ENCODE results near the gene ST6GALNAC4. TPM values are rescaled to one million over a fixed set of nuclear protein-coding genes. Genes with fewer than 3 reads are reported as not detected.

The ST6GALNAC4 gene
- total RNA-seq, 6 donors from 2014 or later, result 41.3 to 105 (median 56.2) TPM

DNA sequence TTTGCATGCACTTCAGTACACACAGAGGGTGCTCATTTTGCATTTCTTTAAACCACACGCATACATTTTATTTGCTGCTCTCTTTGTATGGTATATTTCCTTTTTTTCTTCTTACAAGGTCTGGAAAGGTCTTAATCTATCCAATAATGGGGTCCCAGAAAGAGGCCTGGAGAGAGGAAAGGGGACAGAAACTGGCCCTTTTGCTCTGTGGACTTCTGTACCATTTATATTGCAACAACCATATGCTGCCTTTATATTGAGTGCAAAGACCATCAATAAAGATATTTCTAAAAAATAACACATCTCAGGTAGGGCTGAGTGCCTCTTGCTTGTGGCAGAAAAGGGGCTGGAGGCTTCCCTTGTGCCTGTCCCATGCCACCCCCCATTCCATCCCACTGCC is 36.3 kb upstream of the ST6GALNAC4 start:
- DNase-seq (no peak), ATAC-seq (ENCODE audit: low FRiP score in 2 of 2) (no peak)
- Histone ChIP-seq H3K9me3 (no peaks in the 10 kb centered on the region), H3K27ac (peak overlapping the region in 1 of 4 donors; percentile 15), H3K4me1 (peaks cover 11 to 27% (median 20%) of the 10 kb centered on the region in 4 donors), H3K36me3 (peaks cover 0 to 4% (median 1%) of the 10 kb centered on the region in 4 donors), H3K4me3 (no peak overlapping the region), H3K27me3 (no peaks in the 10 kb centered on the region)
- 95 to 100% methylated on average over 1 of the region's 1 CpG for WGBS, 2 donors
- TF ChIP-seq EP300 (IDR thresholded peaks at IDR 0.05) (no peak), POLR2AphosphoS5 (IDR thresholded peaks at IDR 0.05) (no peak)

DNA sequence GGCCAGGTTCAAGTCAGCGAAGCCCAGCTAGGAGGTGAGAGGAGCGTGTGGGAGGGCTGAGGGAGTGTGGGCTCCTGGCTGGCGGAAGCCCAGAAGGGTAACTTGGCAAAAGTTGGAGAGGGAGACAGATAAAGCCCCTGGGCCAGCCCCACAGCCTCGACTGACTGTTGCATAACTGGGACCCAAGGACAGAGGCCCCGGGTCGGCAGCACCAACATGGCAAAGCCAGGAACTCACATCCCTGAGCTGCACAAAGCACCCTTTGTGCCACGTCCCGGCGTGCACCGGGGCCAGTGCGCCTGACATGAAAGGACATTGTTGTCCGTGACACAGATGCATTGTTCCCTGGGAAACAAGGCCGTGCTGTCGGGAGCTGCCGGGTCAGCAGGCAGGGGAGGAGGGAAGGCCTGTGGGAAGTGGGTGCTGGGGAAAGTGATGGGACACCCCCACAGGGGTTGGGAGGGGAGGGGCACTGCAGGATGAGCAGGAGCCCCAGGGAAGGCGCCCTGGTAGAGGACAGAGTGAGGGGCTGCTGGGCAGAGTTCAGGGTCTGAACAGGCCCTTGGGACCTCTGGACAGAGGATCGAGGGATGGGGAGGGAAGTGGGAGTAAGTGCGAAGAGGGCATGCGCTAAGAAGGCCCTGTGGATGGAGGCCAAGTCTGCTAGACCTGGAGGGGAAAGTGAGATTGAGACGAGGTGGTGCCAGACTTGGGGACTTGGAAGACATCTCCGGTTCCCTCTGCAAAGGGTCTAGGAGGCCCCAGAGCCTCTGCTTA is 33.9 kb upstream of the ST6GALNAC4 start:
- TF ChIP-seq POLR2AphosphoS5 (IDR thresholded peaks at IDR 0.05) (no peak), EP300 (IDR thresholded peaks at IDR 0.05) (no peak), POLR2A (IDR thresholded peaks at IDR 0.05) (no peak)
- TF ChIP-seq, protein P1, sequence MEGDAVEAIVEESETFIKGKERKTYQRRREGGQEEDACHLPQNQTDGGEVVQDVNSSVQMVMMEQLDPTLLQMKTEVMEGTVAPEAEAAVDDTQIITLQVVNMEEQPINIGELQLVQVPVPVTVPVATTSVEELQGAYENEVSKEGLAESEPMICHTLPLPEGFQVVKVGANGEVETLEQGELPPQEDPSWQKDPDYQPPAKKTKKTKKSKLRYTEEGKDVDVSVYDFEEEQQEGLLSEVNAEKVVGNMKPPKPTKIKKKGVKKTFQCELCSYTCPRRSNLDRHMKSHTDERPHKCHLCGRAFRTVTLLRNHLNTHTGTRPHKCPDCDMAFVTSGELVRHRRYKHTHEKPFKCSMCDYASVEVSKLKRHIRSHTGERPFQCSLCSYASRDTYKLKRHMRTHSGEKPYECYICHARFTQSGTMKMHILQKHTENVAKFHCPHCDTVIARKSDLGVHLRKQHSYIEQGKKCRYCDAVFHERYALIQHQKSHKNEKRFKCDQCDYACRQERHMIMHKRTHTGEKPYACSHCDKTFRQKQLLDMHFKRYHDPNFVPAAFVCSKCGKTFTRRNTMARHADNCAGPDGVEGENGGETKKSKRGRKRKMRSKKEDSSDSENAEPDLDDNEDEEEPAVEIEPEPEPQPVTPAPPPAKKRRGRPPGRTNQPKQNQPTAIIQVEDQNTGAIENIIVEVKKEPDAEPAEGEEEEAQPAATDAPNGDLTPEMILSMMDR (IDR thresholded peaks at IDR 0.05), result no peak
- H3K27ac ChIP-seq, result no peak overlapping the region
- H3K9me3 ChIP-seq, result no peaks in the 10 kb centered on the region
- ATAC-seq (ENCODE audit: low FRiP score in 2 of 2), result no peak
- peaks cover 9 to 23% (median 17%) of the 10 kb centered on the region in 4 donors for H3K4me1 ChIP-seq
- peak in 1 of 2 donors; percentile 74 for DNase-seq
- H3K4me3 ChIP-seq, result no peak overlapping the region
- whole genome bisulfite sequencing, 2 donors, result 74 to 76% methylated on average over 21 of the region's 21 CpGs
- H3K36me3 ChIP-seq, result peaks cover 0 to 11% (median 4%) of the 10 kb centered on the region in 4 donors
- no peaks in the 10 kb centered on the region for H3K27me3 ChIP-seq

DNA sequence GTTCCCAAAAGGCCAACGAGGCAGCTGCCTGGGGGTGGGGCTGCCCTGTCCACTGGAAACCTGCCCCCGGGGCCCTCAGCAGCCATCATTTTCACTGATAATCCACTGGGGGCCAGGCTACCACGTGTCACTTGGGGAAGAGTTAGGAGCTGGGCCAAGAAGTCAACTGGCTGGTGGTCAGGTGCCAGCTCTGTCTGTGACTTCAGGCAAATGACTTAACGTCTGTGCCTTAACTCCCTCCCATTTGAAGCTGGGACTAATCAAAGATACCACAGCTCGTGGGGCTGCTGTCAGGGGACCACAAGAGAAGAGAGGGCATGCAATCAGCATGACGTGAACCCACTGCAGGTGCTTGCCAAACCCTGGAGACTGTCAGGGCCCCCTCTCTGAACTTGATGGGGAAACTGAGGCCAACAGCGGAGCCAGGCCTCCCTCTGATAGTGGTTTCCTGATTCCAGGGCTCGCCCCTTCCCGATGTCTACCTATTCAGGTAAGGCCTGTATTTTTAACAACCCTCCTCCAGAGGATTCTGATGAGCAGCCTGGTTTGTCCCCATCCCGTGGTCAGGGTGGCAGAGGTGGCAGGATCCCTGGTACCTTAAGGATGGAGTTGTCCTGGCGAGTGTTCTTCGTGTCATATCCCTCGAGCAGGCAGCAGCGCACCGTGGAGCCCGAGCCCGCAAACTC is 33.1 kb upstream of the ST6GALNAC4 start:
- no peaks in the 10 kb centered on the region for H3K27me3 ChIP-seq
- DNase-seq (no peak), ATAC-seq (ENCODE audit: low FRiP score in 2 of 2) (no peak)
- no peak overlapping the region for H3K27ac ChIP-seq
- no peak overlapping the region for H3K4me3 ChIP-seq
- no peaks in the 10 kb centered on the region for H3K9me3 ChIP-seq
- WGBS, 2 donors, result 88% methylated on average over 12 to 16 of the region's 17 CpGs
- H3K4me1 ChIP-seq, result peaks cover 3 to 16% (median 12%) of the 10 kb centered on the region in 4 donors
- TF ChIP-seq, protein P1 (IDR thresholded peaks at IDR 0.05), result no peak
- TF ChIP-seq POLR2A (IDR thresholded peaks at IDR 0.05) (no peak), POLR2AphosphoS5 (IDR thresholded peaks at IDR 0.05) (no peak), EP300 (IDR thresholded peaks at IDR 0.05) (no peak)
- peaks cover 0 to 18% (median 9%) of the 10 kb centered on the region in 4 donors for H3K36me3 ChIP-seq

DNA sequence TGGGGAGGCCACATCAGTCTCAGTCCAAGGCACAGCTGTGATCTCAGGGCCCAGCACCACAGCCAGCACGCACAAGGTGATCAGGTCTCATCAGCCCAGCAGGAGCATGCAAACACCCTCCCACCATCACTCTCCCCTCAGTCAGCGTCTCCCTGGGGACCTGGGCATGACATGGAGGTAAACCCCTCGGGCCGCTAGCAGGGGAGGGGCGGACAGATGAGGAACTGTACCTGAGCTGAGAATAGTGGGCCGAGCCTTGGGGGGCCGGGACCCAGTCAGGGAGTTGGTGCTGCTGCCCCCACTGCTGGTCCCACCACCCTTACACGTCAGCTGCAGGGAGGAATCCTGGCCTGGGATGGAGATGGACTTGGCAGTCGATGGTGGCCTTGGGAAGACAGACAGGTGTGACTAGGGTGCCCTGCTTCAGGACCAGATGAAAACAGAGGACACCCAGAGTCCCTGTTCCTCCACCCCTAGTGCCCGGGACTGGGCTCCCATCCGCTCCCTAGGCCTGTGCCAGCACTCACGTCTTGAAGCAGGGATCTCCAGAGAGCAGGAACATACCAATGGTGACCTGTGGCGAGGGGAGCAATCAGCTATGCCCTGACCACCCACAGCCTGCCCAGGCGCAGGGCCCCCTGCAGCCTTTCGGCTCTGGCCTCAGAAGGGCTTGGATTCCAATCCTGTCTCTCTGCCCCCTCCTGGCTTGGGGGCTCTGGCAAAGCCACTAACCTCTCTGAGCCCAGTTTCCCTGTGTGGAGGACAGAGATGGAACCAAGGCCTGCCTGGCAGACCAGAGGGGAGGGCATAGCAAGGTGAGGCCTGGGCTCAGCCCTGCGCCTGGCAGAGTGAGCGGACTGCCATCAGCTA is 31.2 kb upstream of the ST6GALNAC4 start:
- Histone ChIP-seq H3K27ac (no peak overlapping the region), H3K4me1 (peaks cover 0 to 17% (median 6%) of the 10 kb centered on the region in 4 donors), H3K36me3 (peaks cover 0 to 28% (median 18%) of the 10 kb centered on the region in 4 donors), H3K27me3 (no peaks in the 10 kb centered on the region), H3K9me3 (no peaks in the 10 kb centered on the region), H3K4me3 (no peak overlapping the region)
- TF ChIP-seq EP300 (IDR thresholded peaks at IDR 0.05) (no peak), POLR2A (IDR thresholded peaks at IDR 0.05) (no peak), POLR2AphosphoS5 (IDR thresholded peaks at IDR 0.05) (no peak)
- TF ChIP-seq, protein P1 (IDR thresholded peaks at IDR 0.05), result no peak
- DNase-seq, result peak in 1 of 2 donors; percentile 64
- WGBS, 2 donors, result 90 to 97% methylated on average over 14 to 17 of the region's 17 CpGs
- ATAC-seq (ENCODE audit: low FRiP score in 2 of 2), result no peak
